NCI-H187 treated with DMSO at 0.1 percent for 48 hours (cell line): ENCODE data around the gene MDFIC.

Experiments
- DNase-seq: peaks from one replicate; lab custom pipeline; 2025; lab: John Stamatoyannopoulos, UW

The MDFIC gene

DNA sequence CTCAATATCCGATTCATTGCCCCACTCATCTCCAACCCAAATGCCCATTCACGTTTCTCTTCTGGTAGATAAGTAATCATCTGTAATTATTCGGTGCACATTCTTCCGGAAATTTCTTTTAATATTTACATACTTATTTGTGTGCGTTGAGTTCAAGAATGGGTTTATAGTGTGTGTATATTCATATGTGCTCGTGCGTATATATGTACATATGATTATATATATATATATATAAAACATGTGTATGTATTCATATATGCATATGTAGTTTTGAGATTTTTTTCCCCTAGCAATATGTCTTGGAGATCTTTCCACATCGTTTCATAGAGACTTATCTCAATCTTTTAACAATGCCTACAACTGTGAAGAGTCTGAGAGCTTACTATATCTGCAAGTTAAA is 118.2 kb downstream of the MDFIC start:
- DNase-seq: no peak

GRCh38 chr7:115040495-115040894 is 118.6 kb downstream of the MDFIC start:
- no peak for DNase-seq

GRCh38 chr7:115042596-115042995 is 120.7 kb downstream of the MDFIC start:
- no peak for DNase-seq

GRCh38 chr7:115043605-115044004 is 121.7 kb downstream of the MDFIC start:
- no peak for DNase-seq

DNA sequence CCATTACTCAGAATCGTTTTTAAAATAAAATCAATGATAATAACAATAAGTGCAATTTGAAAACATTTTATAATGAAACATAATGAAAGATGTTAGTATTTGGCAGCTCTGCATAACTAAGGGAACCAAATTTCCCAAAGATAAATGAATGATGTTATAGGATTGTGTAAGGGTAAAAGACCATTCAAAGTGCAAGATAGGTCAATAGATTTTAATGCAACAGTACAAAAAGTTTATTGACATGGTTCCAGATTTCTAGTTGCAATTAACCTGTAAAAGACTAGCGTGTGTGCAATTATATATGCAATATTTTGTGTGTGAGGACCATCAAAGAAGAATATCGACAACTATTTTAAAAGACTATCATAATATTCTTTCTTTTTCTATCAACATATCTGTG is 122.3 kb downstream of the MDFIC start:
- no peak for DNase-seq

DNA sequence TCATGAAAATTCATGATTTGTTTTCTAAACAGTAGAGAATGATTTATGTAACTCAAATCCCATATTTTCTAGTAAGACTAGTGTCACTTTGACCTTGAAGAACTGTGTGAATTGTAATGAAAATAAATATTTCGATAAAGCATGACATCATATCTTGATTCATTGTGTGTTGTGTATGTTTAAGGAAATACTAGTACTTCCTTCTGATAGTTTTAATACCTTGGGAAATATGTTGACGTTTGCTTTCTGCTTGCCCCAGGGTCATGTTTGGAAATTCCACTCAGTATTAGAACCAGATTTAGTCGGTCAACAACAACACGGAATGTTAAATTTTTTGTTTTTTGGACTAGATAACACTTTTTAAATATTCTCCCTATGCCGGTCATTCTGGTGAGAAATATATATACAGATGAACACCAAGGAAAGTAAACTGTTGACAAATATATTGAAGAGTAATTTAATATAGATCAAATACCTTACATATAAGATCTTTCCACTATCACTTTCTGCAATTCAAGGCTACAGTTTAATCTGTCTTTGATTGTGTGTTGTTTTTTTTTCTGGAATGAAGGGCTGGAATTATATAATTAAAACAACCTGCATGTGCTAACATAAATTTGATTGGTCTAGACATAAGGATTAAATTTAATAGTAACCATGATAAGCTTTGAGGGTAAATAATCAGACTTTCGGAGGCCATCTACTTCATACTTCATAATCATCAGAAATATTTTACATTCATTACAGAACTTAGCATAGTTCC is 126.2 kb downstream of the MDFIC start:
- no peak for DNase-seq

GRCh38 chr7:115052706-115053105 is 130.8 kb downstream of the MDFIC start:
- no peak for DNase-seq

DNA sequence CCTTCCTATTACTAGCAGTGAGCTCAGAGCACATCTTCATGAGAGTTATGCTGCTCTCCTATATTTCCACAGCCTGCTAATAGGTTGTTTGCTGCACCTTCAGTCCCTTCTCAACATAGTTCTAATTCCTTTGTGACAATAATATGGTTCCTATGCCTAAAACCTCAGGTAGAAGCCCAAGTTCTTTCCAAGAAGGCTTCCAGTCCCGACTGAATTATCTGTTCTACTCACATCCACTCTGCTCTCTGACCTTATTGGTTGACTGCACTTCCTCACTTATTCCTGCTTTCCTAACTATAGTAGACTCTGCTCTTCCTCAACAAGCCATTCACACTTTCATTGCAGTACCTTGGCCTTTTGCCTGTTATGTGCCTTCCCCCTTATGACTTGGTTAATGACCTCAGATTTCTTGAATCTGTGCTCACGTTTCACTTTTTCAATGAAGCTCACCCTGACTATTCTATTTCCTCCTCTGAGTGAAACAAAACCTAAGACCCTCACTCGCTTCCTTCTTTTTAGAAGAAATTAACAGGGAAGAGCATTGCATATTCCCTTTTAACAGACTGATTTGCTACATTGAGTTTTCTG is 132.7 kb downstream of the MDFIC start:
- no peak for DNase-seq

DNA sequence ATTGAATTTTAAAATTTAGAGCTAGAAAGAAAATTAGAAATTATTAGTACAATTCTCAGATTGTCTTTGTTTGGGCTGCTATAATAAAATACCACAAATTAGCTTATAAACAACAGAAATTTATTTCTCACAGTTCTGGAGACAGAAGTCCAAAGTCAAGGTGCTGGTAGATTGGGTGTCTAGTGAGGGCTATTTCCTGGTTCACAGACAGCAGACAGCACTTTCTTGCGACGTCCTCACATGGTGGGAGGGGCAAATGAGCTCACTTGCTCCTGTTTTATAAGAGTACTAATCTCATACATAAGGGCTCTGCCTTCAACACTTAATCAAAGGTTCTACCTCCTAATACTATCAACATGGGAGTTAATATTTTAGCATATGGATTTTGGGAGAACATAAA is 134.1 kb downstream of the MDFIC start:
- no peak for DNase-seq

GRCh38 chr7:115058726-115059125 is 136.8 kb downstream of the MDFIC start:
- no peak for DNase-seq

- no peak for DNase-seq
These were observed 137.4 kb downstream of the MDFIC start for GRCh38 chr7:115059321-115059720.

DNA sequence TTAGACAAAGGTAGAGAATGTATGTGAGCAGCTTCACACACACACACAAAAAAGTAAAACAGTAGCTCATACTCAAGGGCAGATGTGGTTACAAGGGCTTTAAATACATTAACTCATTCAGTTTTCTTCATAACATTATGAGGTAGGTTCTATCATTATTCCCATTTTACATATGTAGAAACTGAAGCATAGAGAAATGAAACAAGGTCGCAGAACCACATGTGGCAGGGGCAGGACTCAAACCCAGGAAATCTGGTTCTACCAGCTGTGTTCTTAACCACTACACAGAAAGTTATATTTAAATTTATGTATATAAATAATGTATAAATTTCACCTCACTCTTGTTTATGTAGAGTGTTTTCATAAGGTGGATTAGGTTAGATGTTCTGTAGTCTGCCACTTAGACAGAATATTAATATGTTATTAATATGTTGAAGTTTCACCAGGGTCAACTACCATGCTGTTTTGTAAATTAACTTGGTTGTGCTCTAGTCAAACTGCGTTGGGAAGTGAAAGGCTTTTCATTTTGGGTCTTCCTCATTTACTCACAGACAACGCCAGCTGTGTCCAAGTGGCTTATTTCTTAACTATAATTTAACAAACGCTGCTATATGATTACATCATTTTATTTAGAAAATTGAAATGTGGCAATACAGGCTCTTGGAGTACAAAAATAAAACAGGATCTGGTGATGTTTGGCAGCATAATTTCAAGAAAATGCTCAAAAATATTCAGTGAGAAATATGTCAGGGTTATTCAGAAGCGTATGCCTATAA is 138.4 kb downstream of the MDFIC start:
- DNase-seq: no peak

DNA sequence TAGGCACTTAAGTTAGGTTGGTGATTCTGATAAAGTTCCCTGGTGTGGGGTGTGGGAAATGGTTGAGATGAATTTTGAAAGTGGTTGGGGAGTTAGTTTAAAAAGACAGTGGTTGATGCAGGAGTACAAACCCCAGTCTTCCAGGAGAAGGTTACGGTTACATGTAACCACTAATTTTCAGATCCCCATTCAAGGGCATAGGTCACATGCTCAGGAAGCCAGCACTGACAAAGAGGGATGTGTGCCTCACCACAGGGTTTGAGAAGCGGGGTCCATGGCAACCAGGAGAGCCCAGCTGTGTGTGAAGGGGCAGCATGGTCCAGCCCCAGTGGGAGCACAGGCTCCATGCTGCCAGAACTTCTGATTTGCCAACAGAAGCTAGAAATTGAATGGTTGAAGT is 144.2 kb downstream of the MDFIC start:
- no peak for DNase-seq

- no peak for DNase-seq
These were observed 144.7 kb downstream of the MDFIC start for GRCh38 chr7:115066634-115067033.

DNA sequence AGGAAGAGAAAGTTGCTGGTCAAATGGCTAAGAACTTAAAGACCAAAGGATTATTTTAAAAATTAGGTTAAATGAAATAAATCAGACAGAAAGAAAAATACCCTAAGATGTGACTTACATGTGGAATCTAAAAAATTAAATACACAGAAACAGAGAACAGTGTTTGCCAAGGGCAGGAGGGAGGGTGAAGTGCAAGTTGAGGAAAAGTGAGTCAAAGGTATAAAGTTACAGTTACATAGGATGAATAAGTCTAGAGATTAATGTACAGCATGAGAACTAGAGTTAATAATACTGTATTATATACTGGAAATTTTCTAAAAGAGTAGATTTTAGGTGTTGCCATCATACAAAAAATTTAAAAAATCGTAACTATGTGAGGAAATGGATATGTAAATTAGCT is 146.3 kb downstream of the MDFIC start:
- no peak for DNase-seq
